Stimulated activated memory B cell treated with anti-CD40 and anti-IgM and Interleukin-4, amounts not matched to agents 10 μg/mL and 1 μg/mL and 100 μg/mL, for 72 hours (primary cell): Measurements from ENCODE around the gene KCP.

Experiments used
- ATAC-seq: fragments of 150-1000 bp; cut with Tn5 transposase; 2 replicates; pipeline ENCODE4 v1.10.0; 2021
- H3K27ac Mint-ChIP-seq: one replicate; pipeline ENCODE4 v1.8.0; 2022; ENCODE audit warnings: mild to moderate bottlenecking, mixed read lengths
- H3K27me3 Mint-ChIP-seq: one replicate; pipeline ENCODE4 v1.8.0; 2022; ENCODE audit warnings: mixed read lengths
- H3K36me3 Mint-ChIP-seq: one replicate; pipeline ENCODE4 v1.8.0; 2022; ENCODE audit warnings: mixed read lengths
- H3K4me1 Mint-ChIP-seq: one replicate; pipeline ENCODE4 v1.8.0; 2022; ENCODE audit warnings: mixed read lengths
- H3K4me3 Mint-ChIP-seq: one replicate; pipeline ENCODE4 v1.8.0; 2022; ENCODE audit warnings: mild to moderate bottlenecking, moderate library complexity, mixed read lengths
- H3K9me3 Mint-ChIP-seq: one replicate; pipeline ENCODE4 v1.8.0; 2022; ENCODE audit warnings: mixed read lengths

The KCP gene

GRCh38 chr7:128931965-128932861, 21.7 kb upstream of the KCP start:
- Mint-ChIP-seq H3K27me3 (no peaks in the 10 kb centered on the region), H3K4me1 (peaks cover 50% of the 10 kb centered on the region), H3K9me3 (no peaks in the 10 kb centered on the region), H3K27ac (peak overlapping the region; percentile 96), H3K36me3 (no peaks in the 10 kb centered on the region), H3K4me3 (no peak overlapping the region)
- ATAC-seq = no peak

GRCh38 chr7:128931190-128931798, 20.8 kb upstream of the KCP start:
- H3K4me3 Mint-ChIP-seq = no peak overlapping the region

GRCh38 chr7:128928882-128929788, 18.6 kb upstream of the KCP start:
- Mint-ChIP-seq H3K27ac (no peak overlapping the region), H3K9me3 (no peaks in the 10 kb centered on the region), H3K4me1 (peaks cover 31% of the 10 kb centered on the region), H3K36me3 (no peaks in the 10 kb centered on the region), H3K27me3 (no peaks in the 10 kb centered on the region), H3K4me3 (no peak overlapping the region)
- ATAC-seq = no peak

More at GRCh38 chr7:128931190-128931798, 20.8 kb upstream of the KCP start:
- H3K36me3 Mint-ChIP-seq = no peaks in the 10 kb centered on the region
- H3K9me3 Mint-ChIP-seq = no peaks in the 10 kb centered on the region
- H3K27ac Mint-ChIP-seq = peak overlapping the region; percentile 96
- H3K4me1 Mint-ChIP-seq = peaks cover 45% of the 10 kb centered on the region
- no peak for ATAC-seq
- no peaks in the 10 kb centered on the region for H3K27me3 Mint-ChIP-seq

- Mint-ChIP-seq H3K27me3 (no peaks in the 10 kb centered on the region), H3K27ac (no peak overlapping the region), H3K9me3 (no peaks in the 10 kb centered on the region), H3K4me3 (no peak overlapping the region), H3K4me1 (peaks cover 23% of the 10 kb centered on the region), H3K36me3 (no peaks in the 10 kb centered on the region)
- no peak for ATAC-seq
Measured at GRCh38 chr7:128928159-128928813, 17.8 kb upstream of the KCP start.

- Mint-ChIP-seq H3K4me1 (peaks cover 19% of the 10 kb centered on the region), H3K27ac (no peak overlapping the region), H3K36me3 (no peaks in the 10 kb centered on the region), H3K9me3 (no peaks in the 10 kb centered on the region), H3K4me3 (no peak overlapping the region), H3K27me3 (peaks cover 8% of the 10 kb centered on the region)
- no peak for ATAC-seq
Measured at GRCh38 chr7:128924707-128925588, 14.4 kb upstream of the KCP start.

GRCh38 chr7:128923411-128923800, 12.9 kb upstream of the KCP start:
- Mint-ChIP-seq H3K27me3 (peaks cover 8% of the 10 kb centered on the region), H3K27ac (no peak overlapping the region), H3K4me3 (no peak overlapping the region), H3K36me3 (no peaks in the 10 kb centered on the region), H3K9me3 (no peaks in the 10 kb centered on the region), H3K4me1 (peaks cover 31% of the 10 kb centered on the region)
- no peak for ATAC-seq

- H3K4me1 Mint-ChIP-seq = peaks cover 31% of the 10 kb centered on the region
- no peak overlapping the region for H3K27ac Mint-ChIP-seq
- ATAC-seq = peak; percentile 20
- no peak overlapping the region for H3K4me3 Mint-ChIP-seq
- peaks cover 8% of the 10 kb centered on the region for H3K27me3 Mint-ChIP-seq
- H3K36me3 Mint-ChIP-seq = no peaks in the 10 kb centered on the region
- no peaks in the 10 kb centered on the region for H3K9me3 Mint-ChIP-seq
Measured at GRCh38 chr7:128922496-128923410, 12.2 kb upstream of the KCP start.

- Mint-ChIP-seq H3K36me3 (no peaks in the 10 kb centered on the region), H3K27ac (no peak overlapping the region), H3K9me3 (no peaks in the 10 kb centered on the region), H3K27me3 (peaks cover 8% of the 10 kb centered on the region), H3K4me3 (no peak overlapping the region), H3K4me1 (peaks cover 31% of the 10 kb centered on the region)
- ATAC-seq = no peak
Measured at GRCh38 chr7:128921866-128922440, 11.4 kb upstream of the KCP start.

GRCh38 chr7:128920913-128921582, 10.5 kb upstream of the KCP start:
- Mint-ChIP-seq H3K27ac (peak overlapping the region; percentile 40), H3K4me3 (no peak overlapping the region), H3K36me3 (no peaks in the 10 kb centered on the region), H3K27me3 (peaks cover 8% of the 10 kb centered on the region), H3K4me1 (peaks cover 25% of the 10 kb centered on the region), H3K9me3 (no peaks in the 10 kb centered on the region)
- ATAC-seq = no peak

GRCh38 chr7:128919881-128920799, 9.6 kb upstream of the KCP start:
- Mint-ChIP-seq H3K36me3 (no peaks in the 10 kb centered on the region), H3K4me3 (no peak overlapping the region), H3K9me3 (no peaks in the 10 kb centered on the region), H3K27ac (peak overlapping the region; percentile 40), H3K4me1 (peaks cover 31% of the 10 kb centered on the region), H3K27me3 (peaks cover 8% of the 10 kb centered on the region)
- ATAC-seq = no peak

GRCh38 chr7:128919241-128919640, 8.7 kb upstream of the KCP start:
- no peak for ATAC-seq
- Mint-ChIP-seq H3K4me3 (no peak overlapping the region), H3K27ac (no peak overlapping the region), H3K9me3 (no peaks in the 10 kb centered on the region), H3K4me1 (peaks cover 38% of the 10 kb centered on the region), H3K36me3 (no peaks in the 10 kb centered on the region), H3K27me3 (peaks cover 8% of the 10 kb centered on the region)
